HepG2 (cell line): ENCODE measurements around the gene CIAO3. TPM values are rescaled to one million over a fixed set of nuclear protein-coding genes. Genes with fewer than 3 reads are reported as not detected.

ENCODE experiments used
- ARID4A ChIP-seq: sonication (generic); formaldehyde crosslinking; IDR thresholded peaks from 2 replicates; pipeline ENCODE4 v1.5.0; 2020; ENCODE audit warnings: mild to moderate bottlenecking, missing genetic modification reagents, borderline replicate concordance
- ELF4 ChIP-seq: sonication (generic); formaldehyde crosslinking; IDR thresholded peaks from 2 replicates; pipeline ENCODE4 v1.5.0; 2020; ENCODE audit warnings: missing genetic modification reagents, mild to moderate bottlenecking, moderate library complexity, borderline replicate concordance
- GMEB1 ChIP-seq: sonication (generic); formaldehyde crosslinking; IDR thresholded peaks from 2 replicates; pipeline ENCODE4 v1.5.1; 2020; ENCODE audit warnings: missing genetic modification reagents, mild to moderate bottlenecking, borderline replicate concordance
- HINFP ChIP-seq: sonication (generic); formaldehyde crosslinking; IDR thresholded peaks from 2 replicates; pipeline ENCODE4 v1.4.0; 2020; ENCODE audit warnings: low read depth, mild to moderate bottlenecking, missing genetic modification reagents
- JUNB ChIP-seq: sonication (generic); formaldehyde crosslinking; IDR thresholded peaks from 2 replicates; pipeline ENCODE4 v1.8.0; 2022; ENCODE audit warnings: missing genetic modification reagents, mild to moderate bottlenecking, borderline replicate concordance
- RARG ChIP-seq: sonication (generic); formaldehyde crosslinking; IDR thresholded peaks from 2 replicates; pipeline ENCODE4 v1.4.0; 2020; ENCODE audit warnings: low read depth, mild to moderate bottlenecking, missing genetic modification reagents
- RXRB ChIP-seq: IDR thresholded peaks from 2 replicates; pipeline ENCODE4 v1.6.1; 2016; ENCODE audit warnings: borderline replicate concordance, missing genetic modification reagents, missing compliant biosample characterization
- SP4 ChIP-seq: sonication (generic); formaldehyde crosslinking; IDR thresholded peaks from 2 replicates; pipeline ENCODE4 v1.8.1; 2023; ENCODE audit warnings: mild to moderate bottlenecking, missing genetic modification reagents
- TBL1XR1 ChIP-seq: fragments of 150-350 bp; IDR thresholded peaks from 2 replicates; pipeline ENCODE4 v1.6.1; 2014; ENCODE audit warnings: borderline replicate concordance, low read length; ENCODE audit not compliant: partially characterized antibody
- TRAFD1 ChIP-seq: sonication (generic); formaldehyde crosslinking; IDR thresholded peaks from 2 replicates; pipeline ENCODE4 v1.5.1; 2020; ENCODE audit warnings: missing genetic modification reagents, mild to moderate bottlenecking, borderline replicate concordance
- U2AF1 ChIP-seq: fragments of 200-400 bp; formaldehyde crosslinking; optimal IDR thresholded peaks from 2 replicates; pipeline ENCODE3; 2017; ENCODE audit warnings: mild to moderate bottlenecking, low read depth, low read length
- ZIK1 ChIP-seq: sonication (generic); formaldehyde crosslinking; IDR thresholded peaks from 2 replicates; pipeline ENCODE4 v1.5.0; 2020; ENCODE audit warnings: mild to moderate bottlenecking, low read depth, missing genetic modification reagents, borderline replicate concordance
- ZNF556 ChIP-seq: sonication (generic); formaldehyde crosslinking; IDR thresholded peaks from 2 replicates; pipeline ENCODE4 v1.4.0; 2020; ENCODE audit warnings: mild to moderate bottlenecking, missing genetic modification reagents, borderline replicate concordance
- ZNF589 ChIP-seq: sonication (generic); formaldehyde crosslinking; conservative IDR thresholded peaks from 2 replicates; pipeline ENCODE4 v1.8.0; 2022; ENCODE audit warnings: mild to moderate bottlenecking, moderate library complexity, missing genetic modification reagents
- ZNF746 ChIP-seq: sonication (generic); formaldehyde crosslinking; IDR thresholded peaks from 2 replicates; pipeline ENCODE4 v1.8.0; 2022; ENCODE audit warnings: mild to moderate bottlenecking, missing genetic modification reagents
- ZNF768 ChIP-seq: sonication (generic); formaldehyde crosslinking; IDR thresholded peaks from 2 replicates; pipeline ENCODE4 v1.4.0; 2020; ENCODE audit warnings: missing genetic modification reagents
- polyA plus RNA-seq, 8 experiments: library from polyadenylated mRNA; depleted of rRNA in 3 of 8; stranded (reverse) in 7 of 8; unstranded in 1 of 8; fragments of >200 nt; fragmentation: Illumina TruSeq in 4 of 8; extraction: Trizol in 4 of 8; gene quantifications; 2 replicates each; pipeline versions ENCODE4 v1.2.1 to v1.2.3, GENCODE V29; 2011 to 2016; ENCODE audit warnings: low read depth in 4 of 8, missing spikeins in 1 of 8, mixed read lengths in 1 of 8; ENCODE audit not compliant: insufficient read depth in 1 of 8
- total RNA-seq, 5 experiments: library from RNA; depleted of rRNA; stranded (reverse); fragments of >200 nt; fragmentation: Illumina TruSeq; extraction: Trizol; gene quantifications; 2 replicates each; pipeline ENCODE4 v1.2.3, GENCODE V29; 2016; ENCODE audit warnings: low read depth in 1 of 5

CIAO3 gene
- total and polyA plus RNA-seq, 2 of the 13 experiments (the other 11 are each of a cell fraction or from before 2014, with no cell fraction given), result 21.7 to 25.0 TPM

GRCh38 chr16:720990-721764 is 19.6 kb downstream of the CIAO3 start, which contains the start of gene ANTKMT (continued):
- TF ChIP-seq ZNF768 (CRISPR knock-in tag) (peak; percentile 52; the same call in 1 of the 2 replicates), ZNF556 (CRISPR knock-in tag) (peak; percentile 92), U2AF1 (no peak), ZNF589 (CRISPR knock-in tag) (0 out of 2 replicates have a peak, but pooled peaks have one; percentile 77), ARID4A (CRISPR knock-in tag) (peak; percentile 78; the same call in 1 of the 2 replicates), HINFP (CRISPR knock-in tag) (peak; percentile 73; the same call in 1 of the 2 replicates), TRAFD1 (CRISPR knock-in tag) (no peak), GMEB1 (CRISPR knock-in tag) (peak; percentile 54), SP4 (CRISPR knock-in tag) (peak; percentile 94), ZNF746 (no peak; the same call in 1 of the 2 replicates), RARG (CRISPR knock-in tag) (no peak), RXRB (CRISPR knock-in tag) (peak; percentile 32; the same call in 1 of the 2 replicates), JUNB (CRISPR knock-in tag) (0 out of 2 replicates have a peak, but pooled peaks have one; percentile 49), TBL1XR1 (no peak), ZIK1 (CRISPR knock-in tag) (peak; percentile 77), ELF4 (no peak)
